ENCODE data around the gene UBE2D2.

- TF ChIP-seq CTCF (IDR thresholded peaks at IDR 0.05; ENCODE audit: low read length): no peak
- TF ChIP-seq EZH2 (IDR thresholded peaks at IDR 0.05; ENCODE audit: borderline replicate concordance, low read length): no peak
These were observed 8.3 kb downstream of the UBE2D2 start for GRCh38 chr5:139569270-139569955.
